ENCODE results near the gene DCLK1.

The DCLK1 gene

DNA sequence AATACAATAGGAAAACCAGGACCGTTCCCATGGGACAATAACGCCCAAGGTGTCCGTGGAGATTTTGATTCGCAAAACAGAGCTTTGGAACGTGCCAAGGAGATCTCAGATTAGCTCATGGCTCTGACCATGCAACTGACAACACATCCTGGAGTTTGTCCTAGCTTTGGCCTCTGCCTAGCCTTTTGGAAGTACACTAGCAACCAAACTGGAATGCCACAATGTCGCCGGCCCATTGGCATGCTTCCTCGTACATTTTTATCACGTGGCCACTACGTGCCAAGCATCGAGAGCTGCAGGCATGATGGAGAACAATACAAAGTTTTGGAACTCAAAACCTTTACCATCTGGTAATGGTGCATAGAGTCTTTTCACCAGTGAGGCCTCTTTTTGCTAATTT lies 256.5 kb downstream of the DCLK1 start:
- TF ChIP-seq GABPA (IDR thresholded peaks at IDR 0.05; ENCODE audit: low read depth): no peak
- TF ChIP-seq, protein P1, sequence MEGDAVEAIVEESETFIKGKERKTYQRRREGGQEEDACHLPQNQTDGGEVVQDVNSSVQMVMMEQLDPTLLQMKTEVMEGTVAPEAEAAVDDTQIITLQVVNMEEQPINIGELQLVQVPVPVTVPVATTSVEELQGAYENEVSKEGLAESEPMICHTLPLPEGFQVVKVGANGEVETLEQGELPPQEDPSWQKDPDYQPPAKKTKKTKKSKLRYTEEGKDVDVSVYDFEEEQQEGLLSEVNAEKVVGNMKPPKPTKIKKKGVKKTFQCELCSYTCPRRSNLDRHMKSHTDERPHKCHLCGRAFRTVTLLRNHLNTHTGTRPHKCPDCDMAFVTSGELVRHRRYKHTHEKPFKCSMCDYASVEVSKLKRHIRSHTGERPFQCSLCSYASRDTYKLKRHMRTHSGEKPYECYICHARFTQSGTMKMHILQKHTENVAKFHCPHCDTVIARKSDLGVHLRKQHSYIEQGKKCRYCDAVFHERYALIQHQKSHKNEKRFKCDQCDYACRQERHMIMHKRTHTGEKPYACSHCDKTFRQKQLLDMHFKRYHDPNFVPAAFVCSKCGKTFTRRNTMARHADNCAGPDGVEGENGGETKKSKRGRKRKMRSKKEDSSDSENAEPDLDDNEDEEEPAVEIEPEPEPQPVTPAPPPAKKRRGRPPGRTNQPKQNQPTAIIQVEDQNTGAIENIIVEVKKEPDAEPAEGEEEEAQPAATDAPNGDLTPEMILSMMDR (IDR thresholded peaks at IDR 0.05; ENCODE audit: insufficient read depth, low read length): no peak
- TF ChIP-seq, protein P2, sequence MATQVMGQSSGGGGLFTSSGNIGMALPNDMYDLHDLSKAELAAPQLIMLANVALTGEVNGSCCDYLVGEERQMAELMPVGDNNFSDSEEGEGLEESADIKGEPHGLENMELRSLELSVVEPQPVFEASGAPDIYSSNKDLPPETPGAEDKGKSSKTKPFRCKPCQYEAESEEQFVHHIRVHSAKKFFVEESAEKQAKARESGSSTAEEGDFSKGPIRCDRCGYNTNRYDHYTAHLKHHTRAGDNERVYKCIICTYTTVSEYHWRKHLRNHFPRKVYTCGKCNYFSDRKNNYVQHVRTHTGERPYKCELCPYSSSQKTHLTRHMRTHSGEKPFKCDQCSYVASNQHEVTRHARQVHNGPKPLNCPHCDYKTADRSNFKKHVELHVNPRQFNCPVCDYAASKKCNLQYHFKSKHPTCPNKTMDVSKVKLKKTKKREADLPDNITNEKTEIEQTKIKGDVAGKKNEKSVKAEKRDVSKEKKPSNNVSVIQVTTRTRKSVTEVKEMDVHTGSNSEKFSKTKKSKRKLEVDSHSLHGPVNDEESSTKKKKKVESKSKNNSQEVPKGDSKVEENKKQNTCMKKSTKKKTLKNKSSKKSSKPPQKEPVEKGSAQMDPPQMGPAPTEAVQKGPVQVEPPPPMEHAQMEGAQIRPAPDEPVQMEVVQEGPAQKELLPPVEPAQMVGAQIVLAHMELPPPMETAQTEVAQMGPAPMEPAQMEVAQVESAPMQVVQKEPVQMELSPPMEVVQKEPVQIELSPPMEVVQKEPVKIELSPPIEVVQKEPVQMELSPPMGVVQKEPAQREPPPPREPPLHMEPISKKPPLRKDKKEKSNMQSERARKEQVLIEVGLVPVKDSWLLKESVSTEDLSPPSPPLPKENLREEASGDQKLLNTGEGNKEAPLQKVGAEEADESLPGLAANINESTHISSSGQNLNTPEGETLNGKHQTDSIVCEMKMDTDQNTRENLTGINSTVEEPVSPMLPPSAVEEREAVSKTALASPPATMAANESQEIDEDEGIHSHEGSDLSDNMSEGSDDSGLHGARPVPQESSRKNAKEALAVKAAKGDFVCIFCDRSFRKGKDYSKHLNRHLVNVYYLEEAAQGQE (IDR thresholded peaks at IDR 0.05; ENCODE audit: insufficient replicate concordance, low read depth): no peak
- no peak for TF ChIP-seq POLR2AphosphoS5 (IDR thresholded peaks at IDR 0.05; ENCODE audit: low read depth)
- H3K4me3 ChIP-seq (replicated peaks; ENCODE audit: insufficient read depth, low read length): no peak overlapping the region
- peaks cover 8% of the 10 kb centered on the region for H3K27me3 ChIP-seq (ENCODE audit: insufficient read depth, poor library complexity, severe bottlenecking)
- no peak overlapping the region for H3K27ac ChIP-seq (replicated peaks)
- no peak for DNase-seq (ENCODE audit: low read depth in 1 of 2, low spot score in 1 of 2)

DNA sequence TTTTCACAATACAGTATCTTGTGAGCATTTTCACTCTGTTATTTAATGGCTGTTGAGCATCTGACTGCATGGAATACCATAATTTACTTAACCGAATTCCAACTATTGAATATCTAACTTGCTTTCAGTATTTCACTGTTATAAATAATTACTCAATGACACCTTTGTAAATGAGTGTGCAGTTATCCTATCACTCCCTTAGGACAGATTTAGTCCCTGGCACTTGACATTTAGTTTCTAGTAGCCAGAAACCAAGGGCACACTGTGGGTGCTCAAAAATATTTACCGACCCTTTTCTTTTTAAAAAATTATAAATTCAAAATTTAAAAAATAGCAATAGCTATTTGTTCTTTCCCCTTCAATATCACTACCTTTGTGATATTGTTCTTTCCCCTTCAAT lies 258.8 kb downstream of the DCLK1 start:
- Histone ChIP-seq H3K4me3 (replicated peaks; ENCODE audit: insufficient read depth, low read length) (no peak overlapping the region), H3K27me3 (ENCODE audit: insufficient read depth, poor library complexity, severe bottlenecking) (peaks cover 6% of the 10 kb centered on the region), H3K27ac (replicated peaks) (no peak overlapping the region)
- no peak for TF ChIP-seq GABPA (IDR thresholded peaks at IDR 0.05; ENCODE audit: low read depth)
- no peak for TF ChIP-seq POLR2AphosphoS5 (IDR thresholded peaks at IDR 0.05; ENCODE audit: low read depth)
- TF ChIP-seq, protein P1 (IDR thresholded peaks at IDR 0.05; ENCODE audit: insufficient read depth, low read length): no peak
- no peak for TF ChIP-seq SPI1 (IDR thresholded peaks at IDR 0.05; ENCODE audit: borderline replicate concordance, low read depth)
- TF ChIP-seq, protein P2 (IDR thresholded peaks at IDR 0.05; ENCODE audit: insufficient replicate concordance, low read depth): no peak
- DNase-seq (ENCODE audit: low read depth in 1 of 2, low spot score in 1 of 2): no peak

DNA sequence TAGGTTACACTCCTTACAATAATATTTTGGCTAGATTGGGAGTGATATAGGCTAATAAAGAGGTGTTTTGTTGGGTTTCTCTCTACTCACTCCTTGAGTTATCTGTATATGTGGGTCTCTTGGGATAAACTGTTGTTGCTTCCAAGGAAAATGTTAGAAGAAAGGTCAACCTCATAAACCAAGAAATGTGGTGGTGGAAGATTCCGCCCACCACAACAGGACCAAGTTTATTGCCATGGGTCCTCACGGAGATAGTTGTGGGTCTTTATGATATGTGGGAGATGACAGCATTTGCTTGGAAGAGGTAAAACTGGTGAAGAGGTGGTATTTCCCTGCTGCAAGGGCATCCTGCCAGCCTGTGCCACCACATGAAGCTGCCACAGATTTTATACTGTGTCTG lies 259.6 kb downstream of the DCLK1 start:
- Histone ChIP-seq H3K27ac (replicated peaks) (no peak overlapping the region), H3K4me3 (replicated peaks; ENCODE audit: insufficient read depth, low read length) (no peak overlapping the region), H3K27me3 (ENCODE audit: insufficient read depth, poor library complexity, severe bottlenecking) (peaks cover 6% of the 10 kb centered on the region)
- no peak for TF ChIP-seq GABPA (IDR thresholded peaks at IDR 0.05; ENCODE audit: low read depth)
- no peak for TF ChIP-seq SPI1 (IDR thresholded peaks at IDR 0.05; ENCODE audit: borderline replicate concordance, low read depth)
- TF ChIP-seq, protein P2 (IDR thresholded peaks at IDR 0.05; ENCODE audit: insufficient replicate concordance, low read depth): no peak
- no peak for TF ChIP-seq POLR2AphosphoS5 (IDR thresholded peaks at IDR 0.05; ENCODE audit: low read depth)
- TF ChIP-seq, protein P1 (IDR thresholded peaks at IDR 0.05; ENCODE audit: insufficient read depth, low read length): no peak
- DNase-seq (ENCODE audit: low read depth in 1 of 2, low spot score in 1 of 2): no peak
